Type B pancreatic cell (in vitro differentiated cells): ENCODE measurements around the gene FAM3C. TPM values are rescaled to one million over a fixed set of nuclear protein-coding genes. Genes with fewer than 3 reads are reported as not detected.
"Not testable (repeated sequence)": the region's sequence is repeated elsewhere in the genome, so short reads cannot be mapped to it uniquely, and the experiment has no call there.

ENCODE experiments used
- DNase-seq: peaks from one replicate; pipeline ENCODE4 v3.0.0; 2021; ENCODE audit warnings: mixed read lengths; ENCODE audit not compliant: unreplicated experiment; ENCODE audit errors: extremely low spot score
- H3K27ac Mint-ChIP-seq: 2 replicates; pipeline ENCODE4 v1.8.0; 2021; ENCODE audit warnings: mild to moderate bottlenecking, mixed read lengths
- H3K27me3 Mint-ChIP-seq: 2 replicates; pipeline ENCODE4 v1.8.0; 2021; ENCODE audit warnings: mixed read lengths
- H3K36me3 Mint-ChIP-seq: 2 replicates; pipeline ENCODE4 v1.8.0; 2021; ENCODE audit warnings: mixed read lengths
- H3K4me1 Mint-ChIP-seq: one replicate; pipeline ENCODE4 v1.8.0; 2021; ENCODE audit warnings: mixed read lengths; ENCODE audit not compliant: unreplicated experiment
- H3K4me3 Mint-ChIP-seq: 2 replicates; pipeline ENCODE4 v1.8.0; 2021; ENCODE audit warnings: mild to moderate bottlenecking, mixed read lengths
- H3K9me3 Mint-ChIP-seq: 2 replicates; pipeline ENCODE4 v1.8.0; 2021; ENCODE audit warnings: mixed read lengths
- total RNA-seq: library from RNA; stranded (reverse); gene quantifications from 2 replicates; pipeline ENCODE4 v1.2.1, GENCODE V29; 2021; ENCODE audit warnings: low replicate concordance
- TF ChIP-seq, protein P1 (sequence below): fragments of 200-600 bp; sonication (generic); conservative IDR thresholded peaks from 2 replicates; pipeline ENCODE4 v1.5.0; 2021; ENCODE audit warnings: antibody characterized with exemption, mild to moderate bottlenecking

FAM3C gene
- total RNA-seq, 1 donor from 2014 or later: 73.9 TPM

GRCh38 chr7:121430558-121430957 is 34.5 kb upstream of the FAM3C start:
- Mint-ChIP-seq H3K9me3 (peaks cover 5% of the 10 kb centered on the region), H3K4me3 (no peak overlapping the region), H3K36me3 (no peaks in the 10 kb centered on the region), H3K27ac (no peak overlapping the region), H3K27me3 (no peaks in the 10 kb centered on the region), H3K4me1 (peaks cover 3% of the 10 kb centered on the region)
- DNase-seq: no peak
- TF ChIP-seq, protein P1, sequence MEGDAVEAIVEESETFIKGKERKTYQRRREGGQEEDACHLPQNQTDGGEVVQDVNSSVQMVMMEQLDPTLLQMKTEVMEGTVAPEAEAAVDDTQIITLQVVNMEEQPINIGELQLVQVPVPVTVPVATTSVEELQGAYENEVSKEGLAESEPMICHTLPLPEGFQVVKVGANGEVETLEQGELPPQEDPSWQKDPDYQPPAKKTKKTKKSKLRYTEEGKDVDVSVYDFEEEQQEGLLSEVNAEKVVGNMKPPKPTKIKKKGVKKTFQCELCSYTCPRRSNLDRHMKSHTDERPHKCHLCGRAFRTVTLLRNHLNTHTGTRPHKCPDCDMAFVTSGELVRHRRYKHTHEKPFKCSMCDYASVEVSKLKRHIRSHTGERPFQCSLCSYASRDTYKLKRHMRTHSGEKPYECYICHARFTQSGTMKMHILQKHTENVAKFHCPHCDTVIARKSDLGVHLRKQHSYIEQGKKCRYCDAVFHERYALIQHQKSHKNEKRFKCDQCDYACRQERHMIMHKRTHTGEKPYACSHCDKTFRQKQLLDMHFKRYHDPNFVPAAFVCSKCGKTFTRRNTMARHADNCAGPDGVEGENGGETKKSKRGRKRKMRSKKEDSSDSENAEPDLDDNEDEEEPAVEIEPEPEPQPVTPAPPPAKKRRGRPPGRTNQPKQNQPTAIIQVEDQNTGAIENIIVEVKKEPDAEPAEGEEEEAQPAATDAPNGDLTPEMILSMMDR: no peak

DNA sequence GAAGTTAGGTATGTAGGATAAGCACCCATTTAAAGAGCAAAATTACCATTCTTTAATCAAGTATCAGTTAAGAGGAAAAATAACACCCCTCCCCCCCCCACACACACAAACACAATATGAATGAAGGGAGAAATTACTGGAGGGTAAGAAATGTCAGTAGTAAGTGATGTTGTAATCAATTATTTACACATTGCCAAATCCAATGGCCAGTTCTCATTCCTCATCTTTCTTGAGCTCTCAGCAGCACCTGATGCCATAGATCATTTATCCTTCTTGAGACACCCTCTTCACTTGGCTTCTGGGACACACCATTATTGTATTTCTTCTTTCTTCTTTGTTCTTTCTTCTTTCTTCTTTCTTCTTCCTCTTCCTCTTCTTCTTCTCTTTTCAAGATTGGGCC is 33.7 kb upstream of the FAM3C start:
- peak overlapping the region; percentile 6 for H3K27ac Mint-ChIP-seq
- DNase-seq: no peak
- no peaks in the 10 kb centered on the region for H3K36me3 Mint-ChIP-seq
- H3K4me1 Mint-ChIP-seq: peaks cover 3% of the 10 kb centered on the region
- H3K9me3 Mint-ChIP-seq: peaks cover 5% of the 10 kb centered on the region
- H3K27me3 Mint-ChIP-seq: no peaks in the 10 kb centered on the region
- H3K4me3 Mint-ChIP-seq: no peak overlapping the region
- TF ChIP-seq, protein P1: no peak

- H3K9me3 Mint-ChIP-seq: peaks cover 5% of the 10 kb centered on the region
- no peaks in the 10 kb centered on the region for H3K27me3 Mint-ChIP-seq
- TF ChIP-seq, protein P1: no peak
- H3K36me3 Mint-ChIP-seq: no peaks in the 10 kb centered on the region
- no peak overlapping the region for H3K4me3 Mint-ChIP-seq
- DNase-seq: no peak
- H3K4me1 Mint-ChIP-seq: peaks cover 3% of the 10 kb centered on the region
- H3K27ac Mint-ChIP-seq: peak overlapping the region; percentile 54
Measured at GRCh38 chr7:121428855-121429489, 32.9 kb upstream of the FAM3C start.

GRCh38 chr7:121421743-121422142 is 25.6 kb upstream of the FAM3C start:
- not testable (repeated sequence) for H3K9me3 Mint-ChIP-seq, H3K36me3 Mint-ChIP-seq, H3K27ac Mint-ChIP-seq, H3K4me1 Mint-ChIP-seq, H3K27me3 Mint-ChIP-seq, DNase-seq, H3K4me3 Mint-ChIP-seq

- Mint-ChIP-seq H3K27me3 (no peaks in the 10 kb centered on the region), H3K4me3 (peak overlapping the region; percentile 27), H3K4me1 (no peaks in the 10 kb centered on the region), H3K9me3 (peaks cover 7% of the 10 kb centered on the region), H3K36me3 (no peaks in the 10 kb centered on the region), H3K27ac (peak overlapping the region; percentile 69)
- DNase-seq: no peak
- TF ChIP-seq, protein P1: no peak
Measured at GRCh38 chr7:121420976-121421375, 24.9 kb upstream of the FAM3C start.

- Mint-ChIP-seq H3K9me3 (peaks cover 7% of the 10 kb centered on the region), H3K27ac (no peak overlapping the region), H3K4me3 (no peak overlapping the region), H3K4me1 (no peaks in the 10 kb centered on the region), H3K27me3 (no peaks in the 10 kb centered on the region), H3K36me3 (no peaks in the 10 kb centered on the region)
- TF ChIP-seq, protein P1: no peak
- DNase-seq: no peak
Measured at GRCh38 chr7:121419201-121420148, 23.4 kb upstream of the FAM3C start.
